Measurements from ENCODE around the gene ABLIM1. TPM values are rescaled to one million over a fixed set of nuclear protein-coding genes. Genes with fewer than 3 reads are reported as not detected.

Gene ABLIM1
- total RNA-seq, 1 experiment from 2014 or later = 62.1 TPM

DNA sequence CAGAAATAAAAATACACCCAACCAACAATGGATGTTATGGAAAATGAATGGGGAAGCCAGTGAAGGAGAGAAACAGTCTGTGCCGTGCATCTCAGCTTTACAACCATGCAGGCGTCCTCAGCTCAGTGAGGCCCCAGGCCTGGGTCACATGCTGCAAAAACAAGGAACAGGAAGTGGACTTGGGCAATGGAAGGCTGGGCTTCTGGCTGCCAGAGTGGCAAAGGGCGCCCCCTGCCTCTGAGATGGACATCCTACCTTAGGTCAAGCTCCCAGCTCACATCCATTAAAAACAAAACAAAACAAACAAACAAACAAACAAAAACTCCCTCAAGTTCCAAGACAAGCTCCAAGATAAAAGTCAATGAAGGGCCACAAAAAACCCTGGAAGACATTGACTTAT lies 199.1 kb downstream of the ABLIM1 start:
- H3K9me3 Mint-ChIP-seq = no peaks in the 10 kb centered on the region
- H3K4me1 Mint-ChIP-seq = no peaks in the 10 kb centered on the region
- no peaks in the 10 kb centered on the region for H3K27me3 Mint-ChIP-seq (ENCODE audit: low read depth)
- ChIA-PET CTCF (interaction anchor here (0.6 to 6.1 kb wide), 68 partner anchors 9 to 466 kb away, joined by 3 to 126 read pairs (median 4); partner anchors contain the start of genes AFAP1L2 and CCDC186), POLR2A (interaction anchor here (0.6 kb wide), 1 partner anchor 175 kb away, joined by 6 read pairs; no protein-coding TSS in a partner anchor)
- no peak overlapping the region for H3K4me3 Mint-ChIP-seq
- TF ChIP-seq, protein P1, sequence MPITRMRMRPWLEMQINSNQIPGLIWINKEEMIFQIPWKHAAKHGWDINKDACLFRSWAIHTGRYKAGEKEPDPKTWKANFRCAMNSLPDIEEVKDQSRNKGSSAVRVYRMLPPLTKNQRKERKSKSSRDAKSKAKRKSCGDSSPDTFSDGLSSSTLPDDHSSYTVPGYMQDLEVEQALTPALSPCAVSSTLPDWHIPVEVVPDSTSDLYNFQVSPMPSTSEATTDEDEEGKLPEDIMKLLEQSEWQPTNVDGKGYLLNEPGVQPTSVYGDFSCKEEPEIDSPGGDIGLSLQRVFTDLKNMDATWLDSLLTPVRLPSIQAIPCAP (CRISPR knock-in tag; IDR thresholded peaks at IDR 0.05) = no peak
- no peak for TF ChIP-seq MXD4 (CRISPR knock-in tag; IDR thresholded peaks at IDR 0.05; ENCODE audit: borderline replicate concordance)
- no peak for TF ChIP-seq CBFB (CRISPR knock-in tag; IDR thresholded peaks at IDR 0.05; ENCODE audit: low read depth)
- peak; percentile 74; the same call in 1 of the 2 replicates for TF ChIP-seq FOXP1 (CRISPR knock-in tag; IDR thresholded peaks at IDR 0.05; ENCODE audit: borderline replicate concordance)
- TF ChIP-seq, protein P2, sequence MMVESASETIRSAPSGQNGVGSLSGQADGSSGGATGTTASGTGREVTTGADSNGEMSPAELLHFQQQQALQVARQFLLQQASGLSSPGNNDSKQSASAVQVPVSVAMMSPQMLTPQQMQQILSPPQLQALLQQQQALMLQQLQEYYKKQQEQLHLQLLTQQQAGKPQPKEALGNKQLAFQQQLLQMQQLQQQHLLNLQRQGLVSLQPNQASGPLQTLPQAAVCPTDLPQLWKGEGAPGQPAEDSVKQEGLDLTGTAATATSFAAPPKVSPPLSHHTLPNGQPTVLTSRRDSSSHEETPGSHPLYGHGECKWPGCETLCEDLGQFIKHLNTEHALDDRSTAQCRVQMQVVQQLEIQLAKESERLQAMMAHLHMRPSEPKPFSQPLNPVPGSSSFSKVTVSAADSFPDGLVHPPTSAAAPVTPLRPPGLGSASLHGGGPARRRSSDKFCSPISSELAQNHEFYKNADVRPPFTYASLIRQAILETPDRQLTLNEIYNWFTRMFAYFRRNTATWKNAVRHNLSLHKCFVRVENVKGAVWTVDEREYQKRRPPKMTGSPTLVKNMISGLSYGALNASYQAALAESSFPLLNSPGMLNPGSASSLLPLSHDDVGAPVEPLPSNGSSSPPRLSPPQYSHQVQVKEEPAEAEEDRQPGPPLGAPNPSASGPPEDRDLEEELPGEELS (CRISPR knock-in tag; IDR thresholded peaks at IDR 0.05) = peak; percentile 80; the same call in 1 of the 2 replicates
- TF ChIP-seq, protein P3, sequence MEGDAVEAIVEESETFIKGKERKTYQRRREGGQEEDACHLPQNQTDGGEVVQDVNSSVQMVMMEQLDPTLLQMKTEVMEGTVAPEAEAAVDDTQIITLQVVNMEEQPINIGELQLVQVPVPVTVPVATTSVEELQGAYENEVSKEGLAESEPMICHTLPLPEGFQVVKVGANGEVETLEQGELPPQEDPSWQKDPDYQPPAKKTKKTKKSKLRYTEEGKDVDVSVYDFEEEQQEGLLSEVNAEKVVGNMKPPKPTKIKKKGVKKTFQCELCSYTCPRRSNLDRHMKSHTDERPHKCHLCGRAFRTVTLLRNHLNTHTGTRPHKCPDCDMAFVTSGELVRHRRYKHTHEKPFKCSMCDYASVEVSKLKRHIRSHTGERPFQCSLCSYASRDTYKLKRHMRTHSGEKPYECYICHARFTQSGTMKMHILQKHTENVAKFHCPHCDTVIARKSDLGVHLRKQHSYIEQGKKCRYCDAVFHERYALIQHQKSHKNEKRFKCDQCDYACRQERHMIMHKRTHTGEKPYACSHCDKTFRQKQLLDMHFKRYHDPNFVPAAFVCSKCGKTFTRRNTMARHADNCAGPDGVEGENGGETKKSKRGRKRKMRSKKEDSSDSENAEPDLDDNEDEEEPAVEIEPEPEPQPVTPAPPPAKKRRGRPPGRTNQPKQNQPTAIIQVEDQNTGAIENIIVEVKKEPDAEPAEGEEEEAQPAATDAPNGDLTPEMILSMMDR (IDR thresholded peaks at IDR 0.05) = peak; percentile 71
- TF ChIP-seq, protein P4, sequence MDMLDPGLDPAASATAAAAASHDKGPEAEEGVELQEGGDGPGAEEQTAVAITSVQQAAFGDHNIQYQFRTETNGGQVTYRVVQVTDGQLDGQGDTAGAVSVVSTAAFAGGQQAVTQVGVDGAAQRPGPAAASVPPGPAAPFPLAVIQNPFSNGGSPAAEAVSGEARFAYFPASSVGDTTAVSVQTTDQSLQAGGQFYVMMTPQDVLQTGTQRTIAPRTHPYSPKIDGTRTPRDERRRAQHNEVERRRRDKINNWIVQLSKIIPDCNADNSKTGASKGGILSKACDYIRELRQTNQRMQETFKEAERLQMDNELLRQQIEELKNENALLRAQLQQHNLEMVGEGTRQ (CRISPR knock-in tag; IDR thresholded peaks at IDR 0.05) = peak; percentile 90
- peak; percentile 75; the same call in 1 of the 2 replicates for TF ChIP-seq SMAD3 (CRISPR knock-in tag; IDR thresholded peaks at IDR 0.05; ENCODE audit: borderline replicate concordance)
- TF ChIP-seq SP1 (CRISPR knock-in tag; conservative IDR thresholded peaks at IDR 0.05) = 0 out of 2 replicates have a peak, but pooled peaks have one; percentile 24
- TF ChIP-seq JUN (CRISPR knock-in tag; IDR thresholded peaks at IDR 0.05) = no peak
- TF ChIP-seq, protein P5, sequence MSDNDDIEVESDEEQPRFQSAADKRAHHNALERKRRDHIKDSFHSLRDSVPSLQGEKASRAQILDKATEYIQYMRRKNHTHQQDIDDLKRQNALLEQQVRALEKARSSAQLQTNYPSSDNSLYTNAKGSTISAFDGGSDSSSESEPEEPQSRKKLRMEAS (CRISPR knock-in tag; IDR thresholded peaks at IDR 0.05) = peak; percentile 62; the same call in 1 of the 2 replicates
- TF ChIP-seq, protein P6, sequence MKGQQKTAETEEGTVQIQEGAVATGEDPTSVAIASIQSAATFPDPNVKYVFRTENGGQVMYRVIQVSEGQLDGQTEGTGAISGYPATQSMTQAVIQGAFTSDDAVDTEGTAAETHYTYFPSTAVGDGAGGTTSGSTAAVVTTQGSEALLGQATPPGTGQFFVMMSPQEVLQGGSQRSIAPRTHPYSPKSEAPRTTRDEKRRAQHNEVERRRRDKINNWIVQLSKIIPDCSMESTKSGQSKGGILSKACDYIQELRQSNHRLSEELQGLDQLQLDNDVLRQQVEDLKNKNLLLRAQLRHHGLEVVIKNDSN (CRISPR knock-in tag; IDR thresholded peaks at IDR 0.05) = peak; percentile 89
- DNase-seq (ENCODE audit: low spot score) (peak; percentile 78), ATAC-seq (peak; percentile 99)
- H3K36me3 Mint-ChIP-seq = peaks cover 12% of the 10 kb centered on the region
- H3K27ac Mint-ChIP-seq = no peak overlapping the region

DNA sequence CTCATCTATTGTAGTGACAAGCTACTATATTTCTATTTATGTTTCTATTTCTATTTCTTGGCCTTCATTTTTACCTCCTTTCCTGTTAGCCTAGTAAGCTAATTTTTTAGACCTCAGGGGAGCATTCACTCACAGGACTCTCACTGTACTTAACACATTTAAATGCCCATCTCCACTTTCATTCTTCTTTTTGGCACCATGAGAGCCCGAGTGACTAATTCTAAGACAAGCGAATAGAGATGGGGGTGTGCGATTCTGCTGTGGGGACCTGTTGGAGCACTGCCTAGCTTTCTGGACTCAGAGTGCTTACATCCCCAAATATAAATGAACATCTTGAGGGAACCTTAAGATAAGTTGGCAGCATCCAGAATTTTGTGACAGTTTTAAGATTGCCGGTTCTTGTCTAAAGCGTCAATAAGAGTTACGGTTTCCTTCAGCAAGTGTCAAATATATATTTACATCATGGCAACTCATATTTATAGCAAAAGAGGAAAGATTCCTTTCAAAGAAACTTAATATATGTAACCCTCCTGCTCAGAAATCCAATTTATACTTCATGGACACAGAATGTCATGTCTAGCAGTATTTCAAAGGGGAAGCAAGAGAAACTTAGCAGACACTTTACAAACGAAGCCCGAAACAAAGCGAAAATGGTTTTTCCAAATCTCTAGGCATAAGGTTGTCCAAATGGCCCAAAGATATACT lies 199.7 kb downstream of the ABLIM1 start:
- H3K9me3 Mint-ChIP-seq = no peaks in the 10 kb centered on the region
- ChIA-PET CTCF (interaction anchor here (0.6 to 6.1 kb wide), 67 partner anchors 9 to 466 kb away, joined by 3 to 126 read pairs (median 4); partner anchors contain the start of genes AFAP1L2 and CCDC186), POLR2A (interaction anchor here (0.6 kb wide), 1 partner anchor 176 kb away, joined by 6 read pairs; no protein-coding TSS in a partner anchor)
- no peak for ATAC-seq
- H3K27me3 Mint-ChIP-seq (ENCODE audit: low read depth) = no peaks in the 10 kb centered on the region
- no peaks in the 10 kb centered on the region for H3K4me1 Mint-ChIP-seq
- no peak for DNase-seq (ENCODE audit: low spot score)
- H3K4me3 Mint-ChIP-seq = no peak overlapping the region
- H3K27ac Mint-ChIP-seq = no peak overlapping the region
- peaks cover 9% of the 10 kb centered on the region for H3K36me3 Mint-ChIP-seq
- TF ChIP-seq NR1H2 (CRISPR knock-in tag; IDR thresholded peaks at IDR 0.05) (no peak), MYBL2 (CRISPR knock-in tag; IDR thresholded peaks at IDR 0.05) (no peak), SOX15 (CRISPR knock-in tag; IDR thresholded peaks at IDR 0.05) (no peak)
- TF ChIP-seq, protein P7, sequence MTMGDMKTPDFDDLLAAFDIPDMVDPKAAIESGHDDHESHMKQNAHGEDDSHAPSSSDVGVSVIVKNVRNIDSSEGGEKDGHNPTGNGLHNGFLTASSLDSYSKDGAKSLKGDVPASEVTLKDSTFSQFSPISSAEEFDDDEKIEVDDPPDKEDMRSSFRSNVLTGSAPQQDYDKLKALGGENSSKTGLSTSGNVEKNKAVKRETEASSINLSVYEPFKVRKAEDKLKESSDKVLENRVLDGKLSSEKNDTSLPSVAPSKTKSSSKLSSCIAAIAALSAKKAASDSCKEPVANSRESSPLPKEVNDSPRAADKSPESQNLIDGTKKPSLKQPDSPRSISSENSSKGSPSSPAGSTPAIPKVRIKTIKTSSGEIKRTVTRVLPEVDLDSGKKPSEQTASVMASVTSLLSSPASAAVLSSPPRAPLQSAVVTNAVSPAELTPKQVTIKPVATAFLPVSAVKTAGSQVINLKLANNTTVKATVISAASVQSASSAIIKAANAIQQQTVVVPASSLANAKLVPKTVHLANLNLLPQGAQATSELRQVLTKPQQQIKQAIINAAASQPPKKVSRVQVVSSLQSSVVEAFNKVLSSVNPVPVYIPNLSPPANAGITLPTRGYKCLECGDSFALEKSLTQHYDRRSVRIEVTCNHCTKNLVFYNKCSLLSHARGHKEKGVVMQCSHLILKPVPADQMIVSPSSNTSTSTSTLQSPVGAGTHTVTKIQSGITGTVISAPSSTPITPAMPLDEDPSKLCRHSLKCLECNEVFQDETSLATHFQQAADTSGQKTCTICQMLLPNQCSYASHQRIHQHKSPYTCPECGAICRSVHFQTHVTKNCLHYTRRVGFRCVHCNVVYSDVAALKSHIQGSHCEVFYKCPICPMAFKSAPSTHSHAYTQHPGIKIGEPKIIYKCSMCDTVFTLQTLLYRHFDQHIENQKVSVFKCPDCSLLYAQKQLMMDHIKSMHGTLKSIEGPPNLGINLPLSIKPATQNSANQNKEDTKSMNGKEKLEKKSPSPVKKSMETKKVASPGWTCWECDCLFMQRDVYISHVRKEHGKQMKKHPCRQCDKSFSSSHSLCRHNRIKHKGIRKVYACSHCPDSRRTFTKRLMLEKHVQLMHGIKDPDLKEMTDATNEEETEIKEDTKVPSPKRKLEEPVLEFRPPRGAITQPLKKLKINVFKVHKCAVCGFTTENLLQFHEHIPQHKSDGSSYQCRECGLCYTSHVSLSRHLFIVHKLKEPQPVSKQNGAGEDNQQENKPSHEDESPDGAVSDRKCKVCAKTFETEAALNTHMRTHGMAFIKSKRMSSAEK (CRISPR knock-in tag; IDR thresholded peaks at IDR 0.05; ENCODE audit: borderline replicate concordance) = no peak
- TF ChIP-seq, protein P8, sequence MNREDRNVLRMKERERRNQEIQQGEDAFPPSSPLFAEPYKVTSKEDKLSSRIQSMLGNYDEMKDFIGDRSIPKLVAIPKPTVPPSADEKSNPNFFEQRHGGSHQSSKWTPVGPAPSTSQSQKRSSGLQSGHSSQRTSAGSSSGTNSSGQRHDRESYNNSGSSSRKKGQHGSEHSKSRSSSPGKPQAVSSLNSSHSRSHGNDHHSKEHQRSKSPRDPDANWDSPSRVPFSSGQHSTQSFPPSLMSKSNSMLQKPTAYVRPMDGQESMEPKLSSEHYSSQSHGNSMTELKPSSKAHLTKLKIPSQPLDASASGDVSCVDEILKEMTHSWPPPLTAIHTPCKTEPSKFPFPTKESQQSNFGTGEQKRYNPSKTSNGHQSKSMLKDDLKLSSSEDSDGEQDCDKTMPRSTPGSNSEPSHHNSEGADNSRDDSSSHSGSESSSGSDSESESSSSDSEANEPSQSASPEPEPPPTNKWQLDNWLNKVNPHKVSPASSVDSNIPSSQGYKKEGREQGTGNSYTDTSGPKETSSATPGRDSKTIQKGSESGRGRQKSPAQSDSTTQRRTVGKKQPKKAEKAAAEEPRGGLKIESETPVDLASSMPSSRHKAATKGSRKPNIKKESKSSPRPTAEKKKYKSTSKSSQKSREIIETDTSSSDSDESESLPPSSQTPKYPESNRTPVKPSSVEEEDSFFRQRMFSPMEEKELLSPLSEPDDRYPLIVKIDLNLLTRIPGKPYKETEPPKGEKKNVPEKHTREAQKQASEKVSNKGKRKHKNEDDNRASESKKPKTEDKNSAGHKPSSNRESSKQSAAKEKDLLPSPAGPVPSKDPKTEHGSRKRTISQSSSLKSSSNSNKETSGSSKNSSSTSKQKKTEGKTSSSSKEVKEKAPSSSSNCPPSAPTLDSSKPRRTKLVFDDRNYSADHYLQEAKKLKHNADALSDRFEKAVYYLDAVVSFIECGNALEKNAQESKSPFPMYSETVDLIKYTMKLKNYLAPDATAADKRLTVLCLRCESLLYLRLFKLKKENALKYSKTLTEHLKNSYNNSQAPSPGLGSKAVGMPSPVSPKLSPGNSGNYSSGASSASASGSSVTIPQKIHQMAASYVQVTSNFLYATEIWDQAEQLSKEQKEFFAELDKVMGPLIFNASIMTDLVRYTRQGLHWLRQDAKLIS (CRISPR knock-in tag; IDR thresholded peaks at IDR 0.05; ENCODE audit: borderline replicate concordance) = no peak
